IPS DF 4.7 (cell line): Measurements from ENCODE around the gene CXCL12.

Source experiments
- DNase-seq: peaks from one replicate; pipeline ENCODE4 v3.0.0-alpha.2; 2013; ENCODE audit warnings: low spot score; ENCODE audit errors: extremely low read depth

The CXCL12 gene

GRCh38 chr10:44399659-44400451, 15.0 kb upstream of the CXCL12 start:
- no peak for DNase-seq

DNA sequence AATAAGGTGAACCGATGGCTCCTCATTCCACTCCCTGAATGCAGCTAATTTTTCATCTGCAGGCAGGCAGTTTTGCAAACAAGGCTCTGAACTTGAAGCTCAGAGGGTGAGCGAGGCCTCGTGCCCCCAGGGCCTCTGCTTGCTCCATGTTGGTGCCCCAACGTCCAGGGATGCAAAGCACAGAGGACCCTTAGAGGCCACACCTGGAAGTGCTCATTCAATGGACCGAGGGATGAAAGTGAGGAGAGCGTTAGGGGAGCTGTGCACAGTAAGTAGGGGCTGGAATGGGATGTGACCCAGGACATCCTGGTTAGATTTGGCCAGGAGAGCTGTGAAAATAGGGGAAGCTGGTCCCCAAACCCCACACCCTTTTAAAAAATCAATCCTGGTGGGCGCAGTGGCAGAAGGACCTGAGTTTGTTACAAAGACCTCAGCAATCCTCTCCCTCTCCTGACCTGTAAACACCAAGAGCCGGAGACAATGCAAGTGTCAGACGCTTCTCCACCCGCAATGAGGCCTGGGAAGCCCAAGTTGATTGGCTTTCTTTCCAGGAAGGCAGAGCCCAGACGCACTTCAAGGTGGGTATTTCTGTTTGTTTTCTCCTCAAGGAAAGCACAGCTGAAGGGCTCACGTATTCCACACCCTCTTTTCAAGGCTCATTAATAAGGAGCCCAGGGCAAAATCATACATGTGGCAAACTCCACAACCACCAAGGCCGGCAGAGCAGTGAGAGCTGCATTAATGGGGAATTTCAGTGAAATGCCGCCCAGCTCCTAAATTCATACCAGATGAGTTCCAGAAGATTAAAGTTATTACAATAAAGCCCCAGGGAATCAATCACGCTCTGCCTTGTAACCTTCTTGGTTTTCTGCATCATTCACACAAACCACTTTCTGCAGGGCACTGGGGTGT, 14.1 kb upstream of the CXCL12 start:
- no peak for DNase-seq

- DNase-seq: no peak
These were observed 13.4 kb upstream of the CXCL12 start for GRCh38 chr10:44398271-44398670.

DNA sequence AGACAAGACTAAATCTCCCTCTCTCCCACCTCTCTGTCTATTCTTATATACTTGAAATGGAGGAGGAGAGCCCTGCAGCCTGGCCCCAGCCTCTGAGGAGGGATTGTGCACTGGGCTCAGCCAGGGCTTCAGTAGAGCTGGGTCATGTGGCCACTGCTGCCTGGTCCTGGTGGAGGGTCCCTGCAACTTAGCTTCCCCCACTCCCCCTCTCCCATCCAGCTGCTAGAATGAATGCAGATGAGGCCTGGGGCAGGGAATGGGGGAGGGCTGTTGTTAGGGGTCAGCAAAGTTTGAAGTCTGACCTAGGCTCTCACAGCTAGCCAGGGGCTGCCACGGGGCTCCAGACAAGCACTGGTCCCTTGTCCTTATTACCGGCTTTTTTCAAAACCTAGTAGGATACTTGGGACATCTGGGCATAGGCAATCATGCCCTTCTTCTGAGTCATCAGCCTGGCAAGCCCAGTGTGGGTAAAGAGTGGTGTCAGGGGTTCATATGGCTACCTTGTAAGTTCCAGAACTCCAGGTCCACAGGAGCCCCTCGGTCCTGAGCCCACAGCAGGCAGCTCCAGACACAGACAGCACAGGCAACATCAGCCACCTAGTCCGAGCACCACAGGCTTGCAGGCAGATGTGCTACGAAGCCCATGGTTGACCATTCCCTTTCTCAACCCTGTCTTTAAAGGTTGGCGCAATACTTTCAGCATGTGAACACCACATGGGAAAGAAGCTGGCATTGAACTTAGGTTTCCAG, 12.8 kb upstream of the CXCL12 start:
- no peak for DNase-seq

DNA sequence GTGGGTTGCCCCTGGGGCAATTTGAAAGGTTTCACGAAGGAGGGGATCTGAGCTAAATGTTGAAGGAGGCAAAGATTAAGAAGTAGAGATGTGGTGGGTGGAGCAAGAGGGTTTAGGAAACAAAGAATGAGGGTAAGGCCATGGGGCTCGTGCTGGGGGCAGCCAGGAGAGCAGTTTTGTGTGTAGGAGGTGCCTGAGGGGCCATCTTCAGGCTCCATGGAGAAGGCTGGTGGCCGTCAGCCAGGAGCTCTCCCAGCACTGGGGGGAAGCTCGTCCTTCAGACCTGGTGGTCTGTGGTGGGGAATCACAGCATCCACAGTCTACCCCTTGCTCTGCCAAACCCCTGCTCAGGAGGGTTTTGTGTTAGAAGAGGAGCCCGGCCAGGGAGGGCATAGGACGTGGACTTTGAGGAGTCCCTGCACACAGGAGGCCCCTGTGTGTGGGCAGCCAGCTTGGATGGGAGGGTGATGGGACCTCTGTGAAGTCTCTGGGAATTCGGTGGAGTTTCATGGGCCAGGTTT, 11.8 kb upstream of the CXCL12 start:
- DNase-seq: no peak

- DNase-seq: no peak
These were observed 11.2 kb upstream of the CXCL12 start for GRCh38 chr10:44395902-44396670.

GRCh38 chr10:44395396-44395795, 10.5 kb upstream of the CXCL12 start:
- no peak for DNase-seq

DNA sequence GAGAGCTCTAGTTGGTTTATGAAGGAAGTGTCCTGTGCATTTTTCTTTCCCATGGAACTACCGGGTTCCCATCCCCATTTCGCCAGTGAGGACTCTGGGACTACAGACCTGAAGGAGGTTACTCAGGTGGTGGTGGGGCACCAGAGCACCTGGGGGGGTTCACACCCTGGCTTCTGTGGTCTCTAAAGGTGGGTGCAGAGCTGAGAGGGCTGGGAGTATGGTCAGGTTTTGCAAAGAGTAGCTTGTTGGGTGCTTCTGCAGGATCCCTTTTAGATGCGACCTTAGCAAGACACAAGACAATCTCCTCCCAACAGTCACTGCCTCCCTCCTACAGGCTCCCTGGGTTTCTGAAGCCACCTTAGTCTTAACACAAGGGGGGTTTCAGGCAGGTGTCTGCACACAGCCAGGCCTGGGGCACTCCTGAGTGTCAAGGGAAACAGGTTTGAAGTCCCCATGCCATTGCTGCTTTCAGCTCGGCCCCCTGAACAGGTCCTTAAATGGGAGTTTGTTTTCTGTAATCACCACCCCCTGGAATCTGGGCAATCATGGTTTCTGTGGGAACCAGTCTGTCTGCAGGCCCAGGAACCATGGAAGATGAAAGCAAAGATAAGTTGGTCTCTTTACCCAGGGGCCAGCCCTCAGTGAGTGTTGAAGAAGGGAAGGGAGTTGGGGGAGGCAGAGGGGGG, 9.9 kb upstream of the CXCL12 start:
- no peak for DNase-seq

GRCh38 chr10:44393834-44394547, 9.1 kb upstream of the CXCL12 start:
- DNase-seq: no peak

- no peak for DNase-seq
These were observed 8.2 kb upstream of the CXCL12 start for GRCh38 chr10:44393051-44393630.

GRCh38 chr10:44392420-44392819, 7.5 kb upstream of the CXCL12 start:
- no peak for DNase-seq

- no peak for DNase-seq
These were observed 7.1 kb upstream of the CXCL12 start for GRCh38 chr10:44391981-44392380.

GRCh38 chr10:44390585-44391072, 5.7 kb upstream of the CXCL12 start:
- no peak for DNase-seq

DNA sequence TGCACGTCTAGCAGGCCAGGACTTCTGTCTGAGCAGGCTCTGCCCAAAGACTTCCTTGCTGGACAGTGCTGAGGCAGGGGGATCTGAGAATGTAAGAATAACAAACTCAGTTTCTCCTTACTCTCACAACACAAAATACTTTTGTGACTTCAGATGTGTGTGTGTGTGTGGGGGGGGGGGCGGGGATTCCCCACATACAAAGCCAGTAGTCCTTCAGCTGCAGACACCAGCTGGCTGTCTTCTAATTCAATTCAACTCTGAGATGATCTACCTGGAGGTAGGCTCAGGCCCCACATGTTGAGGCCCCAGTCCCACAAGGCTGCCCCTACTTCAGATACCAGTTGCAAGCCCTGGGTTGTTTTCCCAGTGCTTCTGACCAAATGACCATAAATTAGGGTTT, 4.7 kb upstream of the CXCL12 start:
- no peak for DNase-seq

DNA sequence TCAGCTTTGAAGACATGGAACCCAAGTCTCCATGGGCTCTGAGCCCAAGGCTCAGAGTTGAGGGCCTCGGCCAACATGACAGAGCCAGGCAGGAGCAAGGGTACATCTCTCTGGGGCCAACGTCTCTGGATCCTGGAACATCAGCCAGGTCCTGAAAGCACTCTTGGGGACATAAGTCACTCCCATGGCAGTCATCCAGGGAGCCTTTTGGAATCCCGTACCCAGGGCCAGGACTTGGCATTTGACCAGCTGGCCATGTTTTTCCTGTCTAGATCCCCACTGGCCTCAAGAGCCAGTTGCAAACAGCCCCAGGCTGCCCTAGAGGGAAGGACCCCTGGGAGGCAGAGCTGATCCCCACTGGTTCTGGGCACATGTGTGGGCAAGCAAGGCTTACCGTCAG, 4.3 kb upstream of the CXCL12 start:
- DNase-seq: no peak

GRCh38 chr10:44388641-44389040, 3.7 kb upstream of the CXCL12 start:
- DNase-seq: no peak

- DNase-seq: no peak
These were observed 3.0 kb upstream of the CXCL12 start for GRCh38 chr10:44387853-44388251.

GRCh38 chr10:44386546-44387052, 1.7 kb upstream of the CXCL12 start:
- no peak for DNase-seq
